Psoas muscle (tissue), 8 donors: Measurements from ENCODE around the gene AK9. TPM values are rescaled to one million over a fixed set of nuclear protein-coding genes. Genes with fewer than 3 reads are reported as not detected.

Experiments used
- ATAC-seq, 4 donors: fragments of 200-7000 bp; cut with Tn5 transposase; one replicate each; pipeline ENCODE4 v1.9.1; 2020; ENCODE audit warnings: moderate library complexity in 3 of 4, mild to moderate bottlenecking in 2 of 4
- DNase-seq, 2 donors: peaks; one replicate each; pipeline ENCODE4 v3.0.0-alpha.2; 2020
- H3K27ac ChIP-seq: fragments of 200-600 bp; one replicate; pipeline ENCODE4 v1.8.0; 2022
- H3K27me3 ChIP-seq, 3 donors: fragments of 200-600 bp in 1 of 3; one replicate each; pipeline versions ENCODE4 v1.6.1 to v1.8.0; 2013 to 2022; ENCODE audit warnings: low read length in 2 of 3, mild to moderate bottlenecking in 2 of 3, moderate library complexity in 1 of 3; ENCODE audit not compliant: insufficient read depth in 3 of 3
- H3K36me3 ChIP-seq, 2 donors: fragments of 200-600 bp in 1 of 2; one replicate each; pipeline versions ENCODE4 v1.6.1 to v1.8.0; 2013 to 2022; ENCODE audit warnings: low read depth in 1 of 2, mild to moderate bottlenecking in 1 of 2, moderate library complexity in 1 of 2; ENCODE audit not compliant: insufficient read depth in 1 of 2
- H3K4me1 ChIP-seq: fragments of 200-600 bp; one replicate; pipeline ENCODE4 v1.8.0; 2022
- H3K4me3 ChIP-seq: fragments of 200-600 bp; one replicate; pipeline ENCODE4 v1.8.0; 2022; ENCODE audit warnings: mild to moderate bottlenecking
- H3K9me3 ChIP-seq: fragments of 200-600 bp; one replicate; pipeline ENCODE4 v1.8.0; 2022
- WGBS, 3 donors: extraction: QIAGEN DNeasy Blood & Tissue Kit; methylation state at CpG; one replicate each; pipeline versions ENCODE4 v1.1.6 to v1.1.7; 2013; 5-methylcytosine and 5-hydroxymethylcytosine counted together
- intact Hi-C, 2 donors: fragments of 100-400 bp; cut with DNase I; formaldehyde crosslinking; loops; one replicate each; pipeline versions ENCODE4 v1.11.0 to v1.14.2; 2022
- polyA plus RNA-seq, 3 donors: library from polyadenylated mRNA; stranded (reverse); fragments of 200-250 nt; gene quantifications; one replicate each; pipeline ENCODE4 v1.2.3, GENCODE V29; 2013
- total RNA-seq, 4 donors: library from RNA; stranded (reverse); fragmentation: NEBNext Ultra II Directional in 2 of 4; extraction: Animal tissue kit (Norgen Biotek cat#: 25700) in 2 of 4; gene quantifications; one replicate each; pipeline versions ENCODE4 v1.2.1 to v1.2.4, GENCODE V29; 2021 to 2023
- TF ChIP-seq, protein P1 (sequence below): fragments of 200-600 bp; IDR thresholded peaks from one replicate; pipeline ENCODE4 v1.8.0; 2022; ENCODE audit warnings: antibody characterized with exemption
- donor health status: healthy with polysubstance abuse.
- donor health status: DM: no; HTN: no; CAD: no; lungs with moderate emphysema.
- donor health status: Bipolar disorder and iron deficiency.
- donor health status: healthy.
- donor health status: DM: yes; HTN: yes; CAD: no.
- donor health status: DM: no; HTN: no; CAD: no.
- donor health status: DM: no; HTN: no; CAD: no.
- donor health status: DM: yes; HTN: yes; CAD: no.

Gene AK9
- total and polyA plus RNA-seq, 7 donors: 2.0 to 7.4 (median 5.3) TPM

DNA sequence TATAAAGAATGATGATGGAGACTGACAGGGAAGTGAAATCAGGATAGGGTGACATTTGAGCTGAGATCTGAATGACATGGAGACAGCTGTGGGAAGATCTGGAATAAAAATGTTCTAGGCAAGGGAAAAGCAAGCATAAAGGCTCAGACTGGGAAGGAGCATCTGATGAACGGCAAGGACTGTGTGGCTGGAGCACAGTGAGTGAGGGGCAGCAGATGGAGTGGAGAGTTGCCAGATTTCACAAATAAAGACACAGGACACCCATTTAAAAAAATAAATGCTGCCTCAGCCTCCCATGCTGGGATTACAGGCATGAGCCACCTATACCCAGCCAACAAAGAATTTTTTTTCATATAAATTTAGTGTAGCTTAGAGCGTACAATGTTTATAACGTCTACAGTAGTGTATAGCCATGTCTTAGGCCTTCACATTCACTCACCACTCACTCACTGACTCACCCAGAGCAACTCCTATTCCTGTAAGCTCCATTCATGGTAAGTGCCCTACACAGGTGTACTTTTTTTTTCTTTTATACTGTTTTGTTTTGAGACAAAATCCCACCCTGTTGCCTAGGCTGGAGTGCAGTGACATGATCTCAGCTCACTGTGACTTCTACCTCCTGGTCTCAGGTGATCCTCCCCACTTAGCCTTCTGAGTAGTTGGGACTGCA, 205.6 kb downstream of the AK9 start:
- intact Hi-C loops: no loop called here
- ATAC-seq (no peak), DNase-seq (no peak)
- no peaks in the 10 kb centered on the region for H3K27me3 ChIP-seq
- H3K4me1 ChIP-seq: peaks cover 19% of the 10 kb centered on the region
- H3K9me3 ChIP-seq: no peaks in the 10 kb centered on the region
- no peak overlapping the region for H3K4me3 ChIP-seq
- TF ChIP-seq, protein P1, sequence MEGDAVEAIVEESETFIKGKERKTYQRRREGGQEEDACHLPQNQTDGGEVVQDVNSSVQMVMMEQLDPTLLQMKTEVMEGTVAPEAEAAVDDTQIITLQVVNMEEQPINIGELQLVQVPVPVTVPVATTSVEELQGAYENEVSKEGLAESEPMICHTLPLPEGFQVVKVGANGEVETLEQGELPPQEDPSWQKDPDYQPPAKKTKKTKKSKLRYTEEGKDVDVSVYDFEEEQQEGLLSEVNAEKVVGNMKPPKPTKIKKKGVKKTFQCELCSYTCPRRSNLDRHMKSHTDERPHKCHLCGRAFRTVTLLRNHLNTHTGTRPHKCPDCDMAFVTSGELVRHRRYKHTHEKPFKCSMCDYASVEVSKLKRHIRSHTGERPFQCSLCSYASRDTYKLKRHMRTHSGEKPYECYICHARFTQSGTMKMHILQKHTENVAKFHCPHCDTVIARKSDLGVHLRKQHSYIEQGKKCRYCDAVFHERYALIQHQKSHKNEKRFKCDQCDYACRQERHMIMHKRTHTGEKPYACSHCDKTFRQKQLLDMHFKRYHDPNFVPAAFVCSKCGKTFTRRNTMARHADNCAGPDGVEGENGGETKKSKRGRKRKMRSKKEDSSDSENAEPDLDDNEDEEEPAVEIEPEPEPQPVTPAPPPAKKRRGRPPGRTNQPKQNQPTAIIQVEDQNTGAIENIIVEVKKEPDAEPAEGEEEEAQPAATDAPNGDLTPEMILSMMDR: no peak
- WGBS, 3 donors: 49 to 64% (median 63%) methylated on average over 3 of the region's 3 CpGs
- peaks cover 5 to 14% of the 10 kb centered on the region in 2 donors for H3K36me3 ChIP-seq
- no peak overlapping the region for H3K27ac ChIP-seq

DNA sequence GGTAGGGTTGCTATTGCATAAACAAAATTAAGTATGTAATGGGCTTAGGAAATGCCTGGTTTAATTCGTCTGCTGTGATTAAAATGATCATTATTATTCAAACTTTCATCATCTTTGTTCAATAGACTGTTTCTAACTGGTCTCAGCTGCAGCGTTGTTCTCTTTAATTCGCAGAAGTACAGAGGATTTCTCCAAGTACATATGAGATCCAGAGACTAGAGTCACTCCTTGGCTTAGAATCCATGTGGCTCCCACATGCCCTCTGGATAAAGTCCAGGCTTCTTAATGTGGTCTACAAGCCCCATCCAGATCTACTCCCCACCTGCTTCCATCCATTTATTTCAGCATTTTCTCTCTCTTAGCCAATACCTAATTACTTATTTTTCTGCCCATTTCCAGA, 206.9 kb downstream of the AK9 start:
- Histone ChIP-seq H3K9me3 (no peaks in the 10 kb centered on the region), H3K27ac (peak overlapping the region; percentile 60), H3K4me1 (peaks cover 31% of the 10 kb centered on the region), H3K4me3 (peak overlapping the region; percentile 96), H3K36me3 (peaks cover 5 to 26% of the 10 kb centered on the region in 2 donors), H3K27me3 (no peaks in the 10 kb centered on the region)
- TF ChIP-seq, protein P1: no peak
- intact Hi-C loops: no loop called here
- DNase-seq: no peak
- ATAC-seq: no peak
- WGBS, 3 donors: 23 to 30% (median 24%) methylated on average over 3 of the region's 3 CpGs

DNA sequence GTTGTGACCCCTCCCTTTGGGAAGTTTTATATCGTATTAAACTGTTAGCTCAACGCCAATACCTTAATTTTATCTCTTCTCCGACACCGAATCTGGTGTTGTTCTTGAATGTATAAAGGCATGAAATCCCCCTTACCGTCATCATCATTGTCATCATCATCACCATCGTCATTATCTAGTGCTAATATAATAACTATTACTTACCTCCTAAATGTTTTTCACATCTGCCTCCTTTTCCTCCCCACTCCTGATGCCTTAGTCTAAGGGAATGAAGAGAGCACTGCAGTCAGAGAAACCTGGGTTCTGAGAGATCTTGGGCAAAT, 207.3 kb downstream of the AK9 start:
- WGBS, 3 donors: 1% methylated on average over 6 of the region's 6 CpGs
- Histone ChIP-seq H3K4me3 (peak overlapping the region; percentile 96), H3K27me3 (no peaks in the 10 kb centered on the region), H3K9me3 (no peaks in the 10 kb centered on the region), H3K36me3 (peaks cover 5 to 26% of the 10 kb centered on the region in 2 donors), H3K4me1 (peaks cover 35% of the 10 kb centered on the region), H3K27ac (peak overlapping the region; percentile 60)
- ATAC-seq (no peak), DNase-seq (no peak)
- TF ChIP-seq, protein P1: no peak
- intact Hi-C loops: loop anchor here in 1 of 2 donors (2.0 kb wide), 1 partner anchor 43 kb away; the partner anchor contains the start of genes PPIL6 and SMPD2

DNA sequence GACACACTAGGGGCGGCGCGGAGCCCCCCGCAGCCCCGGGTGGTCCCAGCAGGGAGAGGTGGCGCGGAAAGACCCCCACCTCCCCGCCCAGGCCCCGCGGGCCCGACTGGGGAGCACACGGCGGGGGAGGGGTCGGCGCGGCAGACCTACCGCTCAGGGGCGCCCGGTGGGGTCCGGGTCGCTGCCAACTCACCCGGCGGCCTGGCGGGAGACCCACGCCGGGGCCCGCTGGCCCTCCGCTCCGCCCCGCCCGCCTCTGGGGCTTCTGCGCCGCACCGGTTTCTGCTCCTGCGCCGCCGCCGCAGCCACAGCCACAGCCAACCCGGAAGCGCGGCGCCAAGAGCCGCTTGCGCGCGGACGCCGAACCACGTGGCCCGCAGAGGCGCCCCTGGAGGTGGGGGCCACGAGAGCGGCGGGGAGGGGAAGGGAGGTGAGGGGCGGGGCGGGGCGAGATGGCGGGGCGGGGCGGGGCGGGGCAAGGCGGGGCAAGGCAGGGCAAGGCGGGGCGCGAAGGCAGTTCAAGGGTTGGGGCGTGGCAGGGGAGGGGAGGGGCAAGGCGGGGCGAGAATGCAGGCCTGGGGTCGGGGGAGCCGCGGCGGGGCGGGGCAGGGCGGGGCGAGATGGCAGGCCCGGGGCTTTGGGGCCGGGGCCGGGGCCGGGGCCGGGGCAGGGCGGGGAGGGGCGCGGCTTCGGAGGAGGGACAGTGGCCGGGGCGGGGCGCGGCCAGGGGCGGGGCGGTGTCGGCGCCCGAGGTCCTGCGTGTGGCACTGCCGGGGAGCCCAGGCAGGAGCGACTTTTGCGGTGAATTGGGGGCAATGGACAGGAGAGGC, 207.9 kb downstream of the AK9 start, which contains the start of gene ZBTB24:
Gene ZBTB24, minus strand, starts transcription at position 315 of the 830 bp plus-strand sequence. CDS start 1,193 bp downstream, outside the sequence.
- Histone ChIP-seq H3K4me1 (peaks cover 38% of the 10 kb centered on the region), H3K4me3 (peak within 1 kb of the TSS; percentile 96), H3K36me3 (peaks cover 6 to 27% of the 10 kb centered on the region in 2 donors), H3K27ac (peak within 1 kb of the TSS; percentile 91), H3K27me3 (no peaks in the 10 kb centered on the region), H3K9me3 (no peaks in the 10 kb centered on the region)
- ATAC-seq (peak; percentile 94 to 96 (median 96)), DNase-seq (peak; percentile 92 to 96)
- WGBS, 3 donors: 1% methylated on average over 40 to 87 of the region's 97 CpGs
- TF ChIP-seq, protein P1: no peak
- intact Hi-C loops: loop anchor here in 1 of 2 donors (2.0 kb wide), 1 partner anchor 42 kb away; the partner anchor contains the start of genes PPIL6 and SMPD2
